Activated CD4-positive, CD25-positive, alpha-beta regulatory T cell treated with anti-CD3 and anti-CD28 coated beads, Interleukin-2, amount 50 U/mL, for 16 hours (primary cell): Measurements from ENCODE around the gene C4B.

Source experiments
- DNase-seq: peaks from one replicate; pipeline ENCODE4 v3.0.0-alpha.2; 2020; ENCODE audit warnings: low read depth, low spot score

C4B gene

DNA sequence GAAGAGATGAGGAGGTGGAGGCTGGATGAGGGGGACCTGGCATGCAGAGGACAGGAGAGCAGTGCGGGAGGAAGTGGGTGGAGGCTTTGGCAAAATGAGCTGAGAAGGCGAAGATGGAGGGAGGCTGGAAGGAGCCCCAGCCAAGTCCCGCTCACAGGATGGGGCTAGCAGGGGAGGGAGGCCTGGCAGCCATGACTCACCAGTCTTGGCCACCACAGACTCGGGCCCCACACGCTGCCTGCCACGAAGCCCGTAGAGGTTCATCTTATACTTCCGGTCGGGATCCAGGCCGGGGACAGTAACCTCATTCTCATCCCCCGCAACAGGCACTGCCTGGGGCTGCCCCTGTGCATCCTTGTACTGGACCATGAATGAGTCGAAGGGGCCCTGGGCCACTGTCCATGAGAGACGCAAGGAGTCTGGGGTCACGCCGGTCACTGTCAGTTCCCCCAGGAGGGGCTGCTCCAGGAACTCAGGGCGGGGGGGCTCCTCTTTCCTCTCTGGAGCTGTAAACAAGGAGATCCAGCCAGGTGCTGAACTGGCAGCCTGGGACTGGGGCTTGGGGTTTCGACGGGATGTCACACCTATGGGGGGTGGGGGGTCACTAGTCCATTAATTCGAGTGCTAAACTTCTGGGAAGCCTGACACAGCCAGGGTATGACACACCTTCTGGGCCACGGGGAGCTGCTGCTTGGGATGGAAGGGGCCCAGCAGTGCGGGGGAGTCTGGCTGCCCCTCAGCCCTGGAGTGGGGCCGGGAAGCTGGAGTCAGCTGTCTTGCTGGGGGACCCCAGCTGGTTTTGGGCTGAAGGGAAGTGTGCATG is 66.8 kb downstream of the C4B start:
- no peak for DNase-seq

DNA sequence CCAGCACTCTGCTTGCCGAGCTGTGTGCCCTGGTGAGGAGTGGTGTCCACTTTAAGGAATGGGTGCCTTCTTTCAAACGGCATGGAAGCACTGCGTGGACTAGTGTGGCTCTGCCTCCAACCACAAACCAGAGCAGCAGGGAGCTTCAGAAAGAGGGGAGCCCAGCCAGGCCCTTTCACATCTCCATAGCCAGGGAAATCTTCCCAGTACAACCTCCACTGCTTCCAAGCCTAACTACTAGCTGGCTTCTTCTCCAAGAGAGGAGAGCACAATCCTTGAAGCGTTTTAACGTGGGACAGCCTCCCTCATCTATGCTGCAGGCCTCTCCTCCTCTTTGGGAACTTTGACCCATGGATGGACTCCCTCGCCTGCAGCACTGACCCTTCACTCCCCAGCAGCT is 67.9 kb downstream of the C4B start:
- DNase-seq, result no peak

DNA sequence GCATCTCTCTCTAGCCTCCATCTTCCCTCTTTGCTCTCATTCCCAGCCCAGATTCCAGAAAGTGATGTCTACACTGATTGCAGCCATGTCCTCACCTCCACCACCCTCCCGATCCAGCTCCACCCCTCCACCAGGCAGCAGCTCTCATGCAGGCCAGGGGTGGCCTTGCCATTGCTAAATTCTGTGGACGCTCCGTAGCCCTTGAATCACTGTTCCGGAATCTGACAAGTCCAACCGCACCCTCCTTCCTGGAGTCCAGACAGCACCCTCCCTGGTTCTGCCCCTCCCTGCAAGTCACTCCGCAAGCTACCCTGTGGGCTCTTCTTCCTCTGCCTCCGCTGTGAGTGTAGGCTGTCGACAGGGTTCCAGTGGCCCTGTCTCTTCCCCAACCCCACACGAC is 68.3 kb downstream of the C4B start:
- DNase-seq, result no peak

DNA sequence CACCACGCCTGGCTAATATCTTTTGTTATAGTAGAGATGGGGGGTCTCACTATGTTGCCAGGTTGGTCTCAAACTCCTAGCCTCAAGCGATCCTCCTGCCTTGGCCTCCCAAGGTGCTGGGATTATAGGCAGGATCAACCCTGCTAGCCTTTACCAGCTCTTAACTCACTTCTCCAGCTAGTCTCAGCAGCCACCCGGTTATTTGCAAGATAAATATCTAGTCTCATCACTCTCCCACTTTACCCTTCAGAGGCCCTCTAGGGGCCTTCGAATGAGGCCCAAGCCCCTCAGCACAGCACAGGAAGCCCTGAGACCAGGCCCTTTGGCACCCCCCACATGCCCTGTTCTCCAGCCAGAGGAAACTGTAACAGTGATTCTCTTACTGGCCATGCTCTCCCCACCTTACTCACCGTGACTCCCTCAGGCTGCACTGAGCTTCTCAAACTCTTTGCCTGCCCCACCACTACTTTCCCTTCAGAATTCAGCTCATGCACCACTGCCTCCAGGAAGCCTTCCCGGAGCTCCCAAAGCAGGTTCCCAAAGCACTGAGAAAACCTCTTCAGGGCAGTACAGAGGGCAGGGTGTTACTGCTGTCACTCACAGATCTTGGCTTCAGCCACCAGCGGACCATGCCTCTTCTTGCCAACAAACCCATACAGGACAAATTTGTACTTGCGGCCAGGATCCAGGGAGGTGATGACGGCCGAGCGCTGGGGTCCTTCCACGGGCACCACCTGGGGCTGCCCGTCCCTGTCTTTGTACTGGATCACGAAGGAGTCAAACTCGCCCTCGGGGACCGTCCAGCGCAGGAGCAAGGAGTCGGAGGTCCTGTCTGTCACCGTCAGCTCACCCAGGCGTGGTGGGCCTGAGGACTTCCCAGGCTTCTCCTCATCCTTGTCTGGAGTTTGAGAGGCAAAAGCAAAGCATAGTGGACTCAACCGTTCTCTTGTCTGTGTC is 69.5 kb downstream of the C4B start:
- DNase-seq, result no peak

DNA sequence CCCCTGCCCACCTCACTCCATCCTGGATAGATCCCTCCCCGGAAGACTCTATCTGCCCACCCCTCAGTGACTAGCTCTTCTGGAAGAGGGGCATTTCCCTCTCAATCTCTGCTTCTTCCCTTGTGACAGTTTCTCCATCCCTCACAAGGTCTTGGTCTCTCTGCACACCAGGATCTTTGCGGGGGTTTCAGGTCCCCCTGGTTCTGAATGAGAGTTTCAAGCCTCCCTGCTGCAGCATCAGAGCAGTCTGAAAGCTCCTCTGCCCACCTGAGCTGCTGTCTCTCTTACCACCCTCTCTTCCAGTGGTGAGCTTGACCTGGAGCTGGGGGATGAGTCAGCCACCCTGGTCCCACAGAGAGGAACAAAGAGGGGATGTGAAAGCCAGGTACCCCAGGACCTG is 70.2 kb downstream of the C4B start:
- no peak for DNase-seq
